Measurements from ENCODE around the gene MB21D2. TPM values are rescaled to one million over a fixed set of nuclear protein-coding genes. Genes with fewer than 3 reads are reported as not detected.
"Not testable (repeated sequence)": the region's sequence is repeated elsewhere in the genome, so short reads cannot be mapped to it uniquely, and the experiment has no call there.

The MB21D2 gene, protein sequence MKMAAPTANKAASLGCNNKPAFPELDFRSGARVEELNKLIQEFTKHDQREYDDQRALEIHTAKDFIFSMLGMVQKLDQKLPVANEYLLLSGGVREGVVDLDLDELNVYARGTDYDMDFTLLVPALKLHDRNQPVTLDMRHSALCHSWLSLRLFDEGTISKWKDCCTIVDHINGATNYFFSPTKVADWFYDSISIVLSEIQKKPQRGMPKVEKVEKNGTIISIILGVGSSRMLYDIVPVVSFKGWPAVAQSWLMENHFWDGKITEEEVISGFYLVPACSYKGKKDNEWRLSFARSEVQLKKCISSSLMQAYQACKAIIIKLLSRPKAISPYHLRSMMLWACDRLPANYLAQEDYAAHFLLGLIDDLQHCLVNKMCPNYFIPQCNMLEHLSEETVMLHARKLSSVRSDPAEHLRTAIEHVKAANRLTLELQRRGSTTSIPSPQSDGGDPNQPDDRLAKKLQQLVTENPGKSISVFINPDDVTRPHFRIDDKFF
- total RNA-seq (2014; rRNA removed; shearing (Covaris generic)): 18.3 and 20.4 TPM in 2 replicates

DNA sequence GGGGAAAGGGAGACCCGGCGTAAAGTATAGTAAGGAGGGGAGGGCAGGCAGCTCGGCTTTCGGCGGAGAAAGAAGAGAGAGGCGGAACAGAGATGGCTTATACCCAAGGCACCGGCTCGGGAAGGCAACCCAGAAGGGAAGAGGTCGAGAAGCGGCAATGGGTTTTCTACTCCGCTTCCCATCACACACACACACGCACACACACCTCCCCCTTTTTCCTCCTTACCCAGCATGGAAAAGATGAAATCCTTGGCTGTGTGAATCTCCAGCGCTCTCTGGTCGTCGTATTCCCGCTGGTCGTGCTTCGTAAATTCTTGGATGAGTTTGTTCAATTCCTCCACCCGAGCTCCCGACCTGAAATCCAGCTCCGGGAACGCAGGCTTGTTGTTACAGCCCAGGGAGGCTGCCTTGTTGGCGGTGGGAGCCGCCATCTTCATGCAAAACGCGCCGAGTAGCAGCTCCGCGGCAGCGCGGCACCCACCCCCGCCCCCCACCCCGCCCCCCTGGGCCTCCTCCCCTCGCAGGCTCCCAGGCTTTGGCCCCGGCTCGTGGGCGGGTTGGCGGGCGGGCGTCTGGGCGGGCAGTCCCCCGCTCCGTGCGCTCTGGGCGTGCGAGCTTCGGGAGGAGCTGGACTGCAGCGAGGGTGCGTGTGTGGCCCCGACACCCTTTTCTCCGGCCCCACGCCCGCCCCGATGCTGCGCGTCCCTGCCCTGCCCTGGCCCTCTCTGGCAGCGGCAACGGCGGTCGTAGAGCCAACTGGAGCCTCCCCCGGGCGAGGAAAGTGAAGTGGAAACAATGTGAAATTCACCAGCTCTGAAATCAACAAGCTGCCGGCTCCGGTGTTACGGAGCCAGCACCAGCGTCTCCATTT is at the start of gene MB21D2:
TSS of gene MB21D2 (minus strand) at position 453 of the 871 bp plus-strand sequence. CDS start at position 437, 16 bp downstream.
- H3K27me3 ChIP-seq: no peaks in the 10 kb centered on the region
- peak within 1 kb of the TSS; percentile 82 for H3K4me3 ChIP-seq
- H3K27ac ChIP-seq: peak within 1 kb of the TSS; percentile 70
- peaks cover 33% of the 10 kb centered on the region for H3K4me1 ChIP-seq
- H3K36me3 ChIP-seq: no peaks in the 10 kb centered on the region
- peak; percentile 85 to 86 for DNase-seq
- no peaks in the 10 kb centered on the region for H3K9me3 ChIP-seq (replicated peaks)

DNA sequence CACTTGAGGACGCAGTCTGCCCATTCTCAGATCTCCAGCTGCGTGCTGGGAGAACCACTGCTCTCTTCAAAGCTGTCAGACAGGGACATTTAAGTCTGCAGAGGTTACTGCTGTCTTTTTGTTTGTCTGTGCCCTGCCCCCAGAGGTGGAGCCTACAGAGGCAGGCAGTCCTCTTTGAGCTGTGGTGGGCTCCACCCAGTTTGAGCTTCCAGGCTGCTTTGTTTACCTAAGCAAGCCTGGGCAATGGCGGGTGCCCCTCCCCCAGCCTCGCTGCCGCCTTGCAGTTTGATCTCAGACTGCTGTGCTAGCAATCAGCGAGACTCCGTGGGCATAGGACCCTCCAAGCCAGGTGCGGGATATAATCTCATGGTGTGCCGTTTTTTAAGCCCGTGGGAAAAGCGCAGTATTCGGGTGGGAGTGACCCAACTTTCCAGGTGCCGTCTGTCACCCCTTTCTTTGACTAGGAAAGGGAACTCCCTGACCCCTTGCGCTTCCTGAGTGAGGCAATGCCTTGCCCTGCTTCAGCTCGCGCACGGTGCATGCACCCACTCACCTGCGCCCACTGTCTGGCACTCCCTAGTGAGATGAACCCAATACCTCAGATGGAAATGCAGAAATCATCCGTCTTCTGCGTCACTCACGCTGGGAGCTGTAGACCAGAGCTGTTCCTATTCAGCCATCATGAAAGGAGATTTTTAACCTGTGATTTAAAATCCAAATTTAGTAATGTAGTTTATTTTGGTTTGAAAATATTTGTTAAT is 47.5 kb upstream of the MB21D2 start:
- not testable (repeated sequence) for H3K9me3 ChIP-seq (replicated peaks); H3K36me3 ChIP-seq; DNase-seq; H3K27ac ChIP-seq; H3K4me3 ChIP-seq; H3K4me1 ChIP-seq; H3K27me3 ChIP-seq

DNA sequence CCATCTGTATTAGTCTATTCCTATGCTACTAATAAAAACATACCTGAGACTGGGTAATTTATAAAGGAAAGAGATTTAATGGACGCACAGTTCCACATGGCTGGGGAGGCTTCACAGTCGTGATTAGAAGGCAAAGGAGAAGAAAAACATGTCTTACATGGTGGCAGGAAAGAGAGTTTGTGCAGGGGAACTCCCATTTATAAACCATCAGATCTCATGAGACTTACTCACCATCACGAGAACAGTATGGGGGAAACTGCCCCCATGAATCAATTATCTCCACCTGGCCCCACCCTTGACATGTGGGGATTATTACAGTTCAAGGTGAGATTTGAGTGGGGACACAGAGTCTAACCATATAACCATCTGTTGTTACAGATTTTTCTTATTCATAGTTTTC is 42.1 kb upstream of the MB21D2 start:
- Histone ChIP-seq H3K36me3 (no peaks in the 10 kb centered on the region), H3K4me1 (no peaks in the 10 kb centered on the region), H3K9me3 (replicated peaks) (no peaks in the 10 kb centered on the region), H3K4me3 (no peak overlapping the region), H3K27ac (no peak overlapping the region), H3K27me3 (no peaks in the 10 kb centered on the region)
- no peak for DNase-seq

DNA sequence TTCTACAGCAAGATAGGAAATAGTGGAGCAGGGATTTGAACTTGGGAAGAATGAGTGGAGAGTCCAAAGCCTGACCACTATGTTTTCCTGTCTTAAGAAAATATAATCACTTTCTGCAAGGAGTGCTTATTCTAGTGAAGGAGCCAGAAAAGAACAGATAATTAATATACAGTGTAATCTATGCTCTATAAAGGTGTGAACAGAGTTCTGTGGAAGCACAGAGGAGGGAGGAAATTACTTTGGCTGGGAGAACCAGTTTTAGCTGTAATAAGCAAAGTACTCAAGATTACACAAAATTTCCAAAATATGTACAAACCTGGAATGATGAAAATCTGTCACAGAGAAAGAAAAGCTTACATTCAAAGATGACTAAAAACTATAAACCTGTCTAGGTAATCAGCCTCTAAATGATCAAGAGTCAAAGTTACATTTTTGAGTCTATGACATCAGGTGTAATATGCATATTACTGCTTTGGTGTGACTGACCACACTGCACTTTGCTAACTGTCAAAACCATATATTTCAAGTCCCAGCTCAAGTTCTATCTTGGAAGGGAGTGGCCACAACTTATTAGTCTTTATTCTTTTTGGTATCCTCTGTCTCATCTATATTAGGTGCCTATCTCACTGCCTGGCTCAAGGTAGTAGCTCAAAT is 40.7 kb upstream of the MB21D2 start:
- Histone ChIP-seq H3K9me3 (replicated peaks) (no peaks in the 10 kb centered on the region), H3K36me3 (no peaks in the 10 kb centered on the region), H3K4me3 (no peak overlapping the region), H3K27ac (no peak overlapping the region), H3K27me3 (no peaks in the 10 kb centered on the region), H3K4me1 (no peaks in the 10 kb centered on the region)
- DNase-seq: no peak

DNA sequence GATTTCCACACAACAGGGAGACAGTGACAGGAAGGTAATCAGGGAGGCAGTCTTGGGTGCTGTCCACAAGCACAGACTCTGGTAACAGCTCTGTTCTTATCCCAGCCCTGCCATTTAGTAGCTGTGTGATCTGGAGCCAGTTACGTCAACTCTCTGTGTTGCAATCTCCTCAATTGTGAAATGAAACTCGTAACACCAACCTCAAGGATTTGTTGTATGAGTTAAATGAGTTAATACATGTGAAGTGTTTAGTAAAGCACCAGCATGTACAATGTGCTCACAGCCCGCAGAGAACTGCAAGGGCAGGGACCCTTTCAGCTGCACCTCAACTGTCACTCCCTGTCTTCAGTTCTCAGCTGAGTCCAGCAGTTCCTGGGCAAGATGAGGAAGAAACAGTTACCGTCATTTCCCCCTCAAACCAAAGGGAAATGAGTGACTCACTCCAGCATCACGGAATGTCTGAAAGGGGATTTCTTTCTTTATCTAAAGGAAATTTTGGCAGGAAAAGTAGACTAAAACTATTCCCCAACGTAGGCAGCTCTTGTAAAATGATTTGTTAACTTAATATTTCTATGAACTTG is 39.9 kb upstream of the MB21D2 start:
- H3K27ac ChIP-seq: no peak overlapping the region

DNA sequence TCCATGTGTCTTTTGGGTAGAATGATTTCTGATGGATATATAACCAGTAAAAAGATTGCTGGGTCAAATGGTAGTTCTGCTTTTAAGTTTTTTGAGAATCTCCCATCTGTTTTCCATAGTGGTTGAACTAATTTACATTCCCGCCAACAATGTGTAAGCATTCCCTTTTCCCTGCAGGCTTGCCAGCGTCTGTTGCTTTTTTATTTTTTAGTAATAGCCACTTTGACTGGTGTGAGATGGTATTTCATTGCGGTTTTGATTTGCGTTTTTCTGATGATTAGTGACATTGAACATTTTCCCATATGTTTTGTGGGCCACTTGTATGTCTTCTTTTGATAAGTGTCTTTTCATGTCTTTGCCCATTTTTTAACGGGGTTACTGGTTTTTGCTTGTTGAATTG is 36.3 kb upstream of the MB21D2 start:
- DNase-seq: no peak
- Histone ChIP-seq H3K27me3 (no peaks in the 10 kb centered on the region), H3K4me3 (no peak overlapping the region), H3K27ac (no peak overlapping the region), H3K36me3 (no peaks in the 10 kb centered on the region), H3K4me1 (no peaks in the 10 kb centered on the region; the same call in 1 of the 2 replicates), H3K9me3 (replicated peaks) (no peaks in the 10 kb centered on the region)

More for the DNA sequence above, 39.9 kb upstream of the MB21D2 start:
- Histone ChIP-seq H3K27me3 (no peaks in the 10 kb centered on the region), H3K9me3 (replicated peaks) (no peaks in the 10 kb centered on the region), H3K36me3 (no peaks in the 10 kb centered on the region), H3K4me3 (no peak overlapping the region), H3K4me1 (no peaks in the 10 kb centered on the region; the same call in 1 of the 2 replicates)
- no peak for DNase-seq

DNA sequence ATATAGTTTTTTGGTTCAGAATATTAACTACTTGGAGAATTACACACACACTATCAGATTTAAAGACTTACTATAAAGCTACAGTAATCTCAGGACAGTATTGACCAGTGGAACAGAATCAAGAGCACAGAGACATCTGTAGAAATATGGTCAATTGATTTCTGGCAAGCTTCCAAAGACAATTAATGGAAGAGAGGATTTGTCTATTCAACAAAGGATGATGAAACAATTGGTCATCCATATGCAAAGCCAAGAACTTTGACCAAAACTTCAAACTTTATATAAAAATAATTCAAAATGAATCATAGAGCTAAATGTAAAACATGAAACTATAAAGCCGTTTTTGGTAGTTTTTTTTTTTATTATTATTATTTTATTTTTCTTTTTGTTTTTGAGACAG is 29.8 kb upstream of the MB21D2 start:
- H3K4me3 ChIP-seq: no peak overlapping the region
- no peak for DNase-seq
- no peaks in the 10 kb centered on the region for H3K36me3 ChIP-seq
- H3K27ac ChIP-seq: no peak overlapping the region
- H3K9me3 ChIP-seq (replicated peaks): no peaks in the 10 kb centered on the region
- no peaks in the 10 kb centered on the region for H3K4me1 ChIP-seq
- H3K27me3 ChIP-seq: no peaks in the 10 kb centered on the region

DNA sequence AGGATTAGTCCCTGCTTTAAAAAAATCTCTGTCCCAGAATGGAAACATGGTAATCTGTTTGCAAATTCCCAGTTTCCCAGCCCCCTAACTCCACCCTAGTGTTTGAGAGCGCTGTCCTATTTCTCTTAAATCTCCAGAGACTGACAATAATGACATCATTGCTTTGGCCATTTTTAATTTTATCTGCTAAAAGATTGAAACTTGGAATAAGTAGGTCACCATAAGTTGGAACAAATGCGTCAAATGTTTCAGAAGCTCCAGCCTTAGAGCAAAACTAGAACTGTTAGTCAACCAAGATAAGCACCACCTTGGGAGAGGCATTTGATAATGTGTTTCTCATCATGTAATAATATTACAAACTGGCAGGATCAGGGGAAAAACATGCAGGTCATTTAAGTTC is 25.7 kb upstream of the MB21D2 start:
- H3K27ac ChIP-seq: no peak overlapping the region
- no peaks in the 10 kb centered on the region for H3K27me3 ChIP-seq
- DNase-seq: no peak
- H3K4me3 ChIP-seq: no peak overlapping the region
- no peaks in the 10 kb centered on the region for H3K36me3 ChIP-seq
- no peaks in the 10 kb centered on the region for H3K9me3 ChIP-seq (replicated peaks)
- no peaks in the 10 kb centered on the region for H3K4me1 ChIP-seq

DNA sequence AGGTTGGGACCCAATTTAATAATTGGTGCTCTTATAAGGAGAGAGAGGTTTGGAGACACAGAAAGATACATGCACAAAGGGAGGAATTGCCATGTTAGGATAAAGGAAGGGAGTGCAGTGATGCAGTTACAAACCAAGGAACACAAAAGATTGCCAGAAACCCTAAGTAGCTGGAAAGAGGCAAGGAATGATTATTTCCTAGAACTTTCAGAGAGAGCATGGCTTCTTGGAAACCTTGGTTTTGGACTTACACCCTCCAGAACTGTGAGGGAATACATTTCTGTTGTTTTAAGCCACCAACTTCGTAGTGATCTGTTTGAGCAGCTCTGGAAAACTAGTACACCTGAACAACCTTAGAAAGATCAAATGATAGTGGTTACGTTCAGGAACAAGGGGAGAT is 25.0 kb upstream of the MB21D2 start:
- no peak for DNase-seq
- Histone ChIP-seq H3K9me3 (replicated peaks) (no peaks in the 10 kb centered on the region), H3K4me1 (no peaks in the 10 kb centered on the region), H3K4me3 (no peak overlapping the region), H3K27ac (no peak overlapping the region), H3K36me3 (no peaks in the 10 kb centered on the region), H3K27me3 (no peaks in the 10 kb centered on the region)

DNA sequence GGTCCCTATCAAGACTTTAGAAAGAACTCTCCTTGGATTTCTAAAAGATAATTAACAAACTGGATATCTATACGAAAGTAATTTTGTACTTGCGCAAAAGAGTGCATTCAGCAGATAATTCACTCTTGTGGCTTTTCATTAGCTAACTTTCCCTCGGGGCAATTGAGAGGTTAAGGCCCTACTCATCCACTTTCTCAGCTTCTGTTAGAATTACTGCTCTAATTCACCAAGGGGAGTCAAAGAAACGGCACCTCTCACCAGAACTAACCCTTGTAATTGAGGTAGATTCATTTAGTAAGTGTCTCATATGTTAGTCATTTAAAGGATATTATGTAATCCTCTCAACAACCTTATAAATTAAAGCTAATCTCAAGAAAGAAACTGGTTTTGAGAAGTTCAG is 22.5 kb upstream of the MB21D2 start:
- no peaks in the 10 kb centered on the region for H3K36me3 ChIP-seq
- H3K4me3 ChIP-seq: no peak overlapping the region
- peak in 1 of 2 experiments; percentile 9 for DNase-seq

DNA sequence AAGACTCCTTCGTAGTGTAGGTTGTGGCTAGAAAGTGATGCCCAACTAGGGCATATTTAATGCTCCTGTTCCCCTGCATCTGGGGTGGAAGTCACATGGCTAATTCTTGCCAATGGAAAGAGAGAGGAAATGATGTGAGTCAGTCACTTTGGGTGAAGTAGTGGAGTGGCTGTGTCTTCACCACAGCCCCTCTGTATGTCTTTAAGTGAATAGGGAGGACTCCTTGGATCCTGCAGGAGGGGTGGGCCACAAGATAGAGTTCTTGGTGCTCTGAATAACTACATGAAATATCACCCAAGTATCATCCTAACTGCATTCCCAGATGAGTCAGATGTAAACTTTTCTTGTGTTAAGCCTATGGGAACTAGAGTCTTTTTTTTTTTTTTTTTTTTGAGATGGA is 17.8 kb upstream of the MB21D2 start:
- Histone ChIP-seq H3K9me3 (replicated peaks) (no peaks in the 10 kb centered on the region), H3K4me3 (no peak overlapping the region), H3K27me3 (no peaks in the 10 kb centered on the region), H3K4me1 (peaks cover 3% of the 10 kb centered on the region), H3K36me3 (no peaks in the 10 kb centered on the region), H3K27ac (no peak overlapping the region)
- DNase-seq: no peak

More for the DNA sequence above, 22.5 kb upstream of the MB21D2 start:
- H3K9me3 ChIP-seq (replicated peaks): no peaks in the 10 kb centered on the region
- no peak overlapping the region for H3K27ac ChIP-seq
- H3K4me1 ChIP-seq: no peaks in the 10 kb centered on the region
- no peaks in the 10 kb centered on the region for H3K27me3 ChIP-seq

DNA sequence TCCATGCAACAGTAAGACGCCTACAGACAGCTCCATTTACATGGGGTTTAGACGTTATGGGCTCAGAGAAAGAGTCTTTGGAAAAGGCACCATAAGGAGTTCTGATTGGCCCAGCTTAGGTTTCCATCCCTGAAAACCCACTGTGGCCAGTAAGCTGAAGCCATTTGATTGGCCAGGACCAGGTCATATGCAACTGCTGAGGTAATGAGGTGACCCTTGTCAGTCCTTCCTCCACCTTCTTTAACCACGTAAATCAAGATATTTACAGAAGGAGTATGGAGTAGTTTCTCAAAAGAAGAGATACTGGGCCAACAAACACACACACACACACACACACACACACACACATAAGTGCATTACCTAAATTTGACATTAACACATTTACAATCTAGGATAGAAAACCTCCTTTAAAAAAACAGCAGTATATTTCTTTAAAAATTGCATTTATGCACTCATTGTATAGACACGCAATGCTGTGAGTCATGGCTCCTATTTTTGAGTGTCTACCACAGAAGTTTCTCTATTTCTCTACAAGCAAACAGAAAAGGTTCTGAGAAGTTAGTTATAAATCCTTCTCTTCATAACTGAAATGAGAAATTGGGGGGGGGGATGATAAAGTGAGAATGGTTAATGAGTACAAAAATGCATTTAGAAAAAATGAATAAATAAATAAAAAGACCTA is 16.3 kb upstream of the MB21D2 start:
- Histone ChIP-seq H3K27ac (no peak overlapping the region), H3K4me3 (no peak overlapping the region), H3K27me3 (no peaks in the 10 kb centered on the region), H3K9me3 (replicated peaks) (no peaks in the 10 kb centered on the region), H3K36me3 (no peaks in the 10 kb centered on the region), H3K4me1 (peaks cover 8% of the 10 kb centered on the region)
- DNase-seq: no peak

DNA sequence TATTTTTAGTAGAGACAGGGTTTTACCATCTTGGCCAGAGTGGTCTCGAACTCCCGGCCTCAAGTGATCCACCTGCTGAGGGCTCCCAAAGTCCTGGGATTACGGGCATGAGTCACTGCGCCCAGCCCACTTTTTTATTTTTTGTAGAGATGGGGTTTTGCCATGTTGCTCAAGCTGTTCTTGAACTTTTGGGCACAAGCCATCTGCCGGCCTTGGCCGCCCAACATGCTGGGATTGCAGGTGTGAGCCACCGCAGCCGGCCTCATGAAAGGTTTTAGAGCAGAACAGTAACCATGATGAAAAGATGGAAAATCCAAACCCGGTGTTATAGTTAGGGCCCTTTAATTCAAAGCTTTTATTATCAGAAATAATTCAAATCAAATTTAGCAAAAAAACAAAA is 15.6 kb upstream of the MB21D2 start:
- no peak for DNase-seq
- Histone ChIP-seq H3K4me1 (peaks cover 8% of the 10 kb centered on the region), H3K27me3 (no peaks in the 10 kb centered on the region), H3K4me3 (no peak overlapping the region), H3K9me3 (replicated peaks) (no peaks in the 10 kb centered on the region), H3K36me3 (no peaks in the 10 kb centered on the region), H3K27ac (no peak overlapping the region)

Measured in SJCRH30 (cell line).